Measurements from ENCODE around the gene CEP44.
"Not testable (repeated sequence)": the region's sequence is repeated elsewhere in the genome, so short reads cannot be mapped to it uniquely, and the experiment has no call there.

The CEP44 gene

GRCh38 chr4:174259580-174259979 lies 24.1 kb upstream of the CEP44 start:
- H3K36me3 ChIP-seq (ENCODE audit: control insufficient read depth, insufficient read depth, low read length) = no peaks in the 10 kb centered on the region
- H3K4me1 ChIP-seq (ENCODE audit: control insufficient read depth, insufficient read depth, low read length) = no peaks in the 10 kb centered on the region
- H3K27ac ChIP-seq (ENCODE audit: low read depth, low read length) = no peak overlapping the region

GRCh38 chr4:174260099-174260498 lies 23.6 kb upstream of the CEP44 start:
- H3K27me3 ChIP-seq (ENCODE audit: control insufficient read depth, insufficient read depth, low read length) = no peaks in the 10 kb centered on the region
- H3K4me1 ChIP-seq (ENCODE audit: control insufficient read depth, insufficient read depth, low read length) = no peaks in the 10 kb centered on the region
- no peaks in the 10 kb centered on the region for H3K9me3 ChIP-seq (ENCODE audit: control insufficient read depth, insufficient read depth, low read length)
- no peak overlapping the region for H3K4me3 ChIP-seq (ENCODE audit: low read depth, low read length)
- H3K36me3 ChIP-seq (ENCODE audit: control insufficient read depth, insufficient read depth, low read length) = no peaks in the 10 kb centered on the region
- no peak overlapping the region for H3K27ac ChIP-seq (ENCODE audit: low read depth, low read length)
- no peak overlapping the region for H3K9ac ChIP-seq (ENCODE audit: low read depth, low read length)

More at GRCh38 chr4:174259580-174259979, 24.1 kb upstream of the CEP44 start:
- H3K9me3 ChIP-seq (ENCODE audit: control insufficient read depth, insufficient read depth, low read length) = no peaks in the 10 kb centered on the region
- H3K9ac ChIP-seq (ENCODE audit: low read depth, low read length) = no peak overlapping the region
- H3K27me3 ChIP-seq (ENCODE audit: control insufficient read depth, insufficient read depth, low read length) = no peaks in the 10 kb centered on the region
- no peak overlapping the region for H3K4me3 ChIP-seq (ENCODE audit: low read depth, low read length)

DNA sequence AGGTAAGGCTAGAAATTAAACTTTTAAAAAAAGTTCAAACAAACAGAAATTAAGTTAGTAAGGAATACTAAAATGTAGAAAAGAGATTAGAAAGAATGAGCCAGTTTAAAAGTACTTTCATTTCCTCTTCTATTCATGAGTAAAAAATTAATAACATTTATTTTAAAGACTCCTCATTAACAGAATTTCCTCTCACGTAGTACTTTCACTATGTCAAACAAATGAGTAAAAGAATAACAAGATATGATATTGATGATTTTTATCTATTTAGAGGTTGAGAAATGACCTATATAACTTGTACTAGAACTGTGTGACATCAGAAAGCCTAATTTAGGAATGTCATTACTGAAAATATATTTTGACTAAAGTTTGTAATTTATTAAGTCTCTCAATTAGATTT lies 22.3 kb upstream of the CEP44 start:
- H3K27me3 ChIP-seq (ENCODE audit: control insufficient read depth, insufficient read depth, low read length); H3K27ac ChIP-seq (ENCODE audit: low read depth, low read length); H3K4me1 ChIP-seq (ENCODE audit: control insufficient read depth, insufficient read depth, low read length); H3K36me3 ChIP-seq (ENCODE audit: control insufficient read depth, insufficient read depth, low read length); H3K4me3 ChIP-seq (ENCODE audit: low read depth, low read length); H3K9me3 ChIP-seq (ENCODE audit: control insufficient read depth, insufficient read depth, low read length); H3K9ac ChIP-seq (ENCODE audit: low read depth, low read length): not testable (repeated sequence)

GRCh38 chr4:174262624-174263444 lies 20.9 kb upstream of the CEP44 start:
- Histone ChIP-seq H3K9me3 (ENCODE audit: control insufficient read depth, insufficient read depth, low read length) (no peaks in the 10 kb centered on the region), H3K4me3 (ENCODE audit: low read depth, low read length) (no peak overlapping the region), H3K4me1 (ENCODE audit: control insufficient read depth, insufficient read depth, low read length) (no peaks in the 10 kb centered on the region), H3K27me3 (ENCODE audit: control insufficient read depth, insufficient read depth, low read length) (no peaks in the 10 kb centered on the region), H3K36me3 (ENCODE audit: control insufficient read depth, insufficient read depth, low read length) (no peaks in the 10 kb centered on the region), H3K9ac (ENCODE audit: low read depth, low read length) (no peak overlapping the region), H3K27ac (ENCODE audit: low read depth, low read length) (no peak overlapping the region)

DNA sequence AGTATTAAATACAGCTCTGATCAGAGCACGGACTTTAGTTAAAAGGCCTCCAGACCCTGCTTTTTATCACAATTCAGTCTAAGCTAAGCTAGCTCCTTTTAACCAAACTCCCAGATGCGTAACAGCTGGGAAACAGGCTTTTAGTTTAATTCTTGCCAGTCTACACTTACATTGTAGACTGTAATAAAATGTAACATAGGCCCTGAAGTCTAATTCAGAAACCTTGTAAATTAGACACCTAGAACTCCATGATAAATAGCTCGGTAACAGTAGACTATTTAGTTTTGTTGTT lies 20.3 kb upstream of the CEP44 start:
- H3K4me1 ChIP-seq (ENCODE audit: control insufficient read depth, insufficient read depth, low read length) = no peaks in the 10 kb centered on the region
- H3K27me3 ChIP-seq (ENCODE audit: control insufficient read depth, insufficient read depth, low read length) = no peaks in the 10 kb centered on the region
- H3K9me3 ChIP-seq (ENCODE audit: control insufficient read depth, insufficient read depth, low read length) = no peaks in the 10 kb centered on the region
- no peaks in the 10 kb centered on the region for H3K36me3 ChIP-seq (ENCODE audit: control insufficient read depth, insufficient read depth, low read length)
- H3K9ac ChIP-seq (ENCODE audit: low read depth, low read length) = no peak overlapping the region
- H3K4me3 ChIP-seq (ENCODE audit: low read depth, low read length) = no peak overlapping the region
- no peak overlapping the region for H3K27ac ChIP-seq (ENCODE audit: low read depth, low read length)

DNA sequence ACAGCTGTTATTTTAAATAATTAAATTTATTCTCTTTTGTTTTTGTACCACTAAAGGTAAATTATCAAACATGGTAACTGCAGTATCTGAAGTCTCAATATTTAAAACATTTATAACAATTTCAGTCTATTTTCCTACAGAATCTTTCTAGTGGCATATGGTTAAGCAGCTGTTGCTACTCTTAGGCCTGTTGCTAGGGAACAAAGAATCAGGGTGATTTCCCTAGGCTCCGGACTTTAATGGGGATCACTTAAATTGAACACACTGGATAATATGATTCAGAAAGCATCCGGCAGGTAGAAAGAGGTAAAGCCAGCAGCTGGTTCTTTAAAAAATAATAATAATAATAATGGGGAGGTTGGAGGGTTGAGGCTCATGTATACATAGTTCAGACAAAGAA lies 17.8 kb upstream of the CEP44 start:
- H3K27ac ChIP-seq (ENCODE audit: low read depth, low read length) = no peak overlapping the region
- H3K4me3 ChIP-seq (ENCODE audit: low read depth, low read length) = no peak overlapping the region

GRCh38 chr4:174266416-174266815 lies 17.3 kb upstream of the CEP44 start:
- H3K36me3 ChIP-seq (ENCODE audit: control insufficient read depth, insufficient read depth, low read length) = no peaks in the 10 kb centered on the region
- H3K4me1 ChIP-seq (ENCODE audit: control insufficient read depth, insufficient read depth, low read length) = no peaks in the 10 kb centered on the region
- no peak overlapping the region for H3K27ac ChIP-seq (ENCODE audit: low read depth, low read length)
- no peaks in the 10 kb centered on the region for H3K27me3 ChIP-seq (ENCODE audit: control insufficient read depth, insufficient read depth, low read length)
- H3K9me3 ChIP-seq (ENCODE audit: control insufficient read depth, insufficient read depth, low read length) = no peaks in the 10 kb centered on the region
- H3K4me3 ChIP-seq (ENCODE audit: low read depth, low read length) = no peak overlapping the region
- no peak overlapping the region; the same call in 1 of the 2 replicates for H3K9ac ChIP-seq (ENCODE audit: low read depth, low read length)

More for the DNA sequence above, 17.8 kb upstream of the CEP44 start:
- H3K27me3 ChIP-seq (ENCODE audit: control insufficient read depth, insufficient read depth, low read length) = no peaks in the 10 kb centered on the region
- no peaks in the 10 kb centered on the region for H3K4me1 ChIP-seq (ENCODE audit: control insufficient read depth, insufficient read depth, low read length)
- H3K36me3 ChIP-seq (ENCODE audit: control insufficient read depth, insufficient read depth, low read length) = no peaks in the 10 kb centered on the region
- H3K9ac ChIP-seq (ENCODE audit: low read depth, low read length) = no peak overlapping the region; the same call in 1 of the 2 replicates
- no peaks in the 10 kb centered on the region for H3K9me3 ChIP-seq (ENCODE audit: control insufficient read depth, insufficient read depth, low read length)

- Histone ChIP-seq H3K9ac (ENCODE audit: low read depth, low read length) (no peak overlapping the region), H3K27me3 (ENCODE audit: control insufficient read depth, insufficient read depth, low read length) (no peaks in the 10 kb centered on the region), H3K4me3 (ENCODE audit: low read depth, low read length) (no peak overlapping the region), H3K27ac (ENCODE audit: low read depth, low read length) (no peak overlapping the region), H3K4me1 (ENCODE audit: control insufficient read depth, insufficient read depth, low read length) (no peaks in the 10 kb centered on the region), H3K36me3 (ENCODE audit: control insufficient read depth, insufficient read depth, low read length) (no peaks in the 10 kb centered on the region), H3K9me3 (ENCODE audit: control insufficient read depth, insufficient read depth, low read length) (no peaks in the 10 kb centered on the region)
Measured at GRCh38 chr4:174273930-174274329, 9.8 kb upstream of the CEP44 start.

- Histone ChIP-seq H3K27me3 (ENCODE audit: control insufficient read depth, insufficient read depth, low read length) (no peaks in the 10 kb centered on the region), H3K9ac (ENCODE audit: low read depth, low read length) (no peak overlapping the region), H3K4me3 (ENCODE audit: low read depth, low read length) (no peak overlapping the region), H3K27ac (ENCODE audit: low read depth, low read length) (no peak overlapping the region), H3K36me3 (ENCODE audit: control insufficient read depth, insufficient read depth, low read length) (no peaks in the 10 kb centered on the region), H3K4me1 (ENCODE audit: control insufficient read depth, insufficient read depth, low read length) (no peaks in the 10 kb centered on the region), H3K9me3 (ENCODE audit: control insufficient read depth, insufficient read depth, low read length) (no peaks in the 10 kb centered on the region)
Measured at GRCh38 chr4:174274436-174274835, 9.3 kb upstream of the CEP44 start.

GRCh38 chr4:174275101-174275500 lies 8.6 kb upstream of the CEP44 start:
- Histone ChIP-seq H3K4me1 (ENCODE audit: control insufficient read depth, insufficient read depth, low read length) (no peaks in the 10 kb centered on the region), H3K9ac (ENCODE audit: low read depth, low read length) (no peak overlapping the region), H3K4me3 (ENCODE audit: low read depth, low read length) (no peak overlapping the region), H3K27ac (ENCODE audit: low read depth, low read length) (no peak overlapping the region), H3K9me3 (ENCODE audit: control insufficient read depth, insufficient read depth, low read length) (no peaks in the 10 kb centered on the region), H3K27me3 (ENCODE audit: control insufficient read depth, insufficient read depth, low read length) (no peaks in the 10 kb centered on the region), H3K36me3 (ENCODE audit: control insufficient read depth, insufficient read depth, low read length) (no peaks in the 10 kb centered on the region)

DNA sequence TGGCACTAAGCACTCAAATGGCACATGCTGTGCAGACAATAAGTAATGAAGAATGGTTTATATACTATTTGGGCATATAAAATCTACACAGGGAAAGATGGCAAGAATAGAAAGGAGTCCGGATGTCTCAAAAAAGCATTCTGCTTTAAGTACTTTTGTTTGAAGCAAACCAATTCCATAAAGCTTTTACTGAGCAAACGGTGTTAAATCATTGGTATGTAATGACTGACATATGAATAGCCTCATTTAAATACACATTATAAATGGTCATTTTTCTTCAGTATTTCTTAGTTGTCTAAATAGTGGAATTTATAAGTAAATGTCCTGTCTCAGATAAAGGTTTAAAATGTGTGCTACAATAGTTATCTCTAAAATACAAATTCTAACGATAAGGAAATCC lies 6.3 kb upstream of the CEP44 start:
- no peak overlapping the region for H3K9ac ChIP-seq (ENCODE audit: low read depth, low read length)
- H3K36me3 ChIP-seq (ENCODE audit: control insufficient read depth, insufficient read depth, low read length) = no peaks in the 10 kb centered on the region
- no peak overlapping the region for H3K27ac ChIP-seq (ENCODE audit: low read depth, low read length)
- peaks cover under 1% of the 10 kb centered on the region; the same call in 1 of the 2 replicates for H3K4me1 ChIP-seq (ENCODE audit: control insufficient read depth, insufficient read depth, low read length)
- H3K9me3 ChIP-seq (ENCODE audit: control insufficient read depth, insufficient read depth, low read length) = no peaks in the 10 kb centered on the region
- H3K27me3 ChIP-seq (ENCODE audit: control insufficient read depth, insufficient read depth, low read length) = no peaks in the 10 kb centered on the region
- no peak overlapping the region for H3K4me3 ChIP-seq (ENCODE audit: low read depth, low read length)
